ENCODE data around the gene MIPOL1. TPM values are rescaled to one million over a fixed set of nuclear protein-coding genes. Genes with fewer than 3 reads are reported as not detected.

Gene MIPOL1
- total and polyA plus RNA-seq, 3 donors from 2014 or later: 9.0 to 38.8 (median 31.6) TPM

DNA sequence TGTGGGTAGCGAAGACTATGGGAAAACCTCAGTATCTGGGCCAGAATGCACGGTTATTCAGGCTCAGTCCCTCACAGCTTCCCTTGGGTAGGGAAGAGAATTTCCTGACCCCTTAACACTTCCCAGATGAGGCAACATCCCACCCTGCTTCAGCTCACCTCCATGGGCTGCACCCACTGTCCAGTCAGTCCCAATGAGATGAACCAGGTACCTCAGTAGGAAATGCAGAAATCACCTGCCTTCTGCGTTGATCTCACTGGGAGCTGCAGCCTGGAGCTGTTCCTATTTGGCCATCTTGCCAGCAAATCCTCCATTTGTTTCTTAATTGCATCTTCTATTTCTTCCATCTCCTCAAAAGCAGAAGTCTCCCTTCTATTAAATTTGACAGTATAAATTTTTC, 292.9 kb downstream of the MIPOL1 start:
- intact Hi-C loops (cut with DNase I; ENCODE audit: low total_unique reads): no loop called here
- TF ChIP-seq POLR2A (IDR thresholded peaks at IDR 0.05): no peak
- TF ChIP-seq, protein P1, sequence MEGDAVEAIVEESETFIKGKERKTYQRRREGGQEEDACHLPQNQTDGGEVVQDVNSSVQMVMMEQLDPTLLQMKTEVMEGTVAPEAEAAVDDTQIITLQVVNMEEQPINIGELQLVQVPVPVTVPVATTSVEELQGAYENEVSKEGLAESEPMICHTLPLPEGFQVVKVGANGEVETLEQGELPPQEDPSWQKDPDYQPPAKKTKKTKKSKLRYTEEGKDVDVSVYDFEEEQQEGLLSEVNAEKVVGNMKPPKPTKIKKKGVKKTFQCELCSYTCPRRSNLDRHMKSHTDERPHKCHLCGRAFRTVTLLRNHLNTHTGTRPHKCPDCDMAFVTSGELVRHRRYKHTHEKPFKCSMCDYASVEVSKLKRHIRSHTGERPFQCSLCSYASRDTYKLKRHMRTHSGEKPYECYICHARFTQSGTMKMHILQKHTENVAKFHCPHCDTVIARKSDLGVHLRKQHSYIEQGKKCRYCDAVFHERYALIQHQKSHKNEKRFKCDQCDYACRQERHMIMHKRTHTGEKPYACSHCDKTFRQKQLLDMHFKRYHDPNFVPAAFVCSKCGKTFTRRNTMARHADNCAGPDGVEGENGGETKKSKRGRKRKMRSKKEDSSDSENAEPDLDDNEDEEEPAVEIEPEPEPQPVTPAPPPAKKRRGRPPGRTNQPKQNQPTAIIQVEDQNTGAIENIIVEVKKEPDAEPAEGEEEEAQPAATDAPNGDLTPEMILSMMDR (IDR thresholded peaks at IDR 0.05): no peak
- H3K4me3 ChIP-seq: no peak overlapping the region
- no peak for DNase-seq
- no peak overlapping the region for H3K27ac ChIP-seq
- no peaks in the 10 kb centered on the region for H3K36me3 ChIP-seq (ENCODE audit: low read depth, missing control alignments)
- no peaks in the 10 kb centered on the region for H3K9me3 ChIP-seq
- 98 to 100% methylated on average over 3 of the region's 3 CpGs for WGBS, 2 donors
- H3K4me1 ChIP-seq: no peaks in the 10 kb centered on the region
- H3K27me3 ChIP-seq: no peaks in the 10 kb centered on the region

DNA sequence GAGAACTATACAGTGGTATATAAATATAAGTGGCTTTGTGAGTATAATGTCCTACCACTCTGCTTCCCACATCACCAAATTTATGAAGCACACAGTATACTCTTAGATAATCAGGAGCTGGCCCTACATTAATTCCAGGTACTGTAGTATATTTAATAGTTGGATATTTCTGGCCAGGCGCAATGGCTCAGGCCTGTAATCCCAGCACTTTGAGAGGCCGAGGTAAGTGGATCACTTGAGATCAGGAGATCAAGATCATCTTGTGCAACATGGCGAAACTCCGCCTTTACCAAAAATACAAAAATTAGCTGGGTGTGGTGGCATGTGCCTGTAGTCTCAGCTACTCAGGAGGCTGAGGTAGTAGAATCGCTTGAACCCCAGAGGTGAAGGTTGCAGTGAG, 293.3 kb downstream of the MIPOL1 start:
- TF ChIP-seq, protein P1 (IDR thresholded peaks at IDR 0.05): no peak
- no peak for TF ChIP-seq POLR2A (IDR thresholded peaks at IDR 0.05)
- 95 to 96% methylated on average over 5 of the region's 5 CpGs for WGBS, 2 donors

DNA sequence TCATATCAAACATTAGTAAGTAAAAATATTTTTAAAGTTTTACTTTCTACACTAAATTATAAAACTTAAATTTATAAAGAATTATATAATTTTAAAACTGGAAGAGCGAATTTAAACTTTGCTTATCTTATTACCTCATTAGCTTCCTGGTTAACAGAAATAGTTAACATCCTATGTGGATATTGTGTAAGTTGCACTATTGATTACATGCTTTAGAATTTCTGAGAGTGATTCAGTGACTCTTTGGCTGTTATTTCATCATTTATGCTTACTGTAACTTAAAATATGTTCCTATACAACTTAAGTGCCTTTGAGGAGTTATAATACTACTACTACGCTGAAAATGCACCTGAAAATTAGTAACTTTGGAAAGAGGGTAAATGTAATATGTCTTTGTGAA, 295.9 kb downstream of the MIPOL1 start:
- WGBS, 2 donors: 90 to 94% methylated on average over 2 of the region's 2 CpGs
- intact Hi-C loops (cut with DNase I; ENCODE audit: low total_unique reads): no loop called here
- Histone ChIP-seq H3K27ac (no peak overlapping the region), H3K4me1 (no peaks in the 10 kb centered on the region), H3K9me3 (no peaks in the 10 kb centered on the region), H3K27me3 (no peaks in the 10 kb centered on the region), H3K4me3 (no peak overlapping the region), H3K36me3 (ENCODE audit: low read depth, missing control alignments) (no peaks in the 10 kb centered on the region)
- TF ChIP-seq, protein P1 (IDR thresholded peaks at IDR 0.05): no peak
- no peak for TF ChIP-seq POLR2A (IDR thresholded peaks at IDR 0.05)
- no peak for DNase-seq

More for the DNA sequence above, 293.3 kb downstream of the MIPOL1 start:
- no peak overlapping the region for H3K4me3 ChIP-seq
- H3K27me3 ChIP-seq: no peaks in the 10 kb centered on the region
- H3K9me3 ChIP-seq: no peaks in the 10 kb centered on the region
- H3K4me1 ChIP-seq: no peaks in the 10 kb centered on the region
- intact Hi-C loops (cut with DNase I; ENCODE audit: low total_unique reads): no loop called here
- no peaks in the 10 kb centered on the region for H3K36me3 ChIP-seq (ENCODE audit: low read depth, missing control alignments)
- no peak overlapping the region for H3K27ac ChIP-seq
- no peak for DNase-seq

DNA sequence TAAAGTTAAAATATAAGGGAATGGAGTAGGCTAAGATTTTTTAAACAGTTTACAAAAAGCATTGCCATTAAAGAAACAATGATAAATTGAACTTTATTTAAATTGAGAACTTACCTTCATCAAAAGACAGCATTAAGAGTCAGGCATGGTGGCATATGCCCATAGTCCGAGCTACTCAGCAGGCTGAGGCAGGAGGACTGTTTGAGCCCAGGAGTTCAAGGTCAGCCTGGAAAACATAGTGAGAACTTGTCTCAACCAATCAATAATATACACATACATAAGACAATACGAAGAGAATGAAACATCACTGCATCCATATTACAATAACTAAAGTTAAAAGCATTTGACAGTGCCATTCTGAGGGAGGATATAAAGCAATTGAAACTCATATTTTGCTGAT, 299.7 kb downstream of the MIPOL1 start:
- Histone ChIP-seq H3K27me3 (no peaks in the 10 kb centered on the region), H3K36me3 (ENCODE audit: low read depth, missing control alignments) (no peaks in the 10 kb centered on the region), H3K27ac (no peak overlapping the region), H3K4me1 (no peaks in the 10 kb centered on the region), H3K4me3 (no peak overlapping the region), H3K9me3 (no peaks in the 10 kb centered on the region)
- intact Hi-C loops (cut with DNase I; ENCODE audit: low total_unique reads): no loop called here
- TF ChIP-seq, protein P1 (IDR thresholded peaks at IDR 0.05): no peak
- no peak for TF ChIP-seq POLR2A (IDR thresholded peaks at IDR 0.05)
- DNase-seq: no peak
- 92 to 95% methylated on average over 2 of the region's 2 CpGs for WGBS, 2 donors

DNA sequence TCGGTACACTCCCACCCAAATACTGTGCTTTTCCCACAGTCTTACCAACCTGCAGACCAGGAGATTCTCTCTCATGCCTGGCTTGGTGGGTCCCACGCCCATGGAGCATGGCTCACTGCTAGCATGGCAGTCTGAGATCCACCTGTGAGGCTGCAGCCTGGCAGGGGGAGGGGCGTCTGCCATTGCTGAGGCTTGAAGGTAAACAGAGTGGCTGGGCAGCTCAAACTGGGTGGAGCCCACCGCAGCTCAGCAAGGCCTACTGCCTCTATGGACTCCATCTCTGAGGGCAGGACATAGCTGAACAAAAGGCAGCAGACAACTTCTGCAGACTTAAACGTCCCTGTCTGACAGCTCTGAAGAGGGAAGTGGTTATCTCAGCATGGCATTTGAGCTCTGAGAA, 304.1 kb downstream of the MIPOL1 start:
- Histone ChIP-seq H3K36me3 (ENCODE audit: low read depth, missing control alignments) (no peaks in the 10 kb centered on the region), H3K4me3 (no peak overlapping the region), H3K9me3 (no peaks in the 10 kb centered on the region), H3K27ac (no peak overlapping the region), H3K27me3 (no peaks in the 10 kb centered on the region), H3K4me1 (no peaks in the 10 kb centered on the region)
- intact Hi-C loops (cut with DNase I; ENCODE audit: low total_unique reads): no loop called here
- TF ChIP-seq POLR2A (IDR thresholded peaks at IDR 0.05): no peak
- TF ChIP-seq, protein P1 (IDR thresholded peaks at IDR 0.05): no peak
- no peak for DNase-seq
- WGBS, 2 donors: 71 to 91% methylated on average over 2 to 5 of the region's 5 CpGs
